ENCODE results near the gene THG1L.

- TF ChIP-seq CTCF (IDR thresholded peaks at IDR 0.05) (no peak), EZH2 (IDR thresholded peaks at IDR 0.05; ENCODE audit: borderline replicate concordance, insufficient read depth, low read depth, low read length, poor library complexity, severe bottlenecking) (no peak)
These were observed 10.1 kb upstream of the THG1L start for GRCh38 chr5:157721159-157721558.

Measured in B cell (primary cell).